Liver (tissue), 9 donors: ENCODE measurements around the gene PCTP. TPM values are rescaled to one million over a fixed set of nuclear protein-coding genes. Genes with fewer than 3 reads are reported as not detected.

Experiments used
- DNase-seq: peaks from one replicate; pipeline ENCODE4 v3.0.0-alpha.2; 2017; ENCODE audit warnings: low spot score
- H3K27ac ChIP-seq, 2 donors: one replicate each; pipeline ENCODE4 v1.7.0; 2013; ENCODE audit warnings: inconsistent platforms in 2 of 2, low read length in 2 of 2, control low read depth in 1 of 2, low read depth in 1 of 2, mild to moderate bottlenecking in 1 of 2
- H3K27me3 ChIP-seq, 4 donors: one replicate each; pipeline versions ENCODE4 v1.6.1 to v1.7.0; 2013; ENCODE audit warnings: low read length in 3 of 4, inconsistent platforms in 1 of 4, mild to moderate bottlenecking in 1 of 4, moderate library complexity in 1 of 4; ENCODE audit not compliant: control insufficient read depth in 4 of 4, insufficient read depth in 4 of 4
- H3K36me3 ChIP-seq, 4 donors: one replicate each; pipeline versions ENCODE4 v1.6.1 to v1.7.0; 2013; ENCODE audit warnings: low read length in 3 of 4, mild to moderate bottlenecking in 3 of 4, low read depth in 1 of 4, moderate library complexity in 1 of 4; ENCODE audit not compliant: control insufficient read depth in 4 of 4, insufficient read depth in 3 of 4
- H3K4me1 ChIP-seq, 4 donors: one replicate each; pipeline versions ENCODE4 v1.6.1 to v1.7.0; 2013; ENCODE audit warnings: low read length in 3 of 4, mild to moderate bottlenecking in 3 of 4, moderate library complexity in 1 of 4; ENCODE audit not compliant: control insufficient read depth in 4 of 4, insufficient read depth in 4 of 4
- H3K4me3 ChIP-seq, 3 donors: one replicate each; pipeline versions ENCODE4 v1.6.1 to v1.7.0; 2013; ENCODE audit warnings: low read length in 3 of 3, control low read depth in 1 of 3, low read depth in 1 of 3, mild to moderate bottlenecking in 1 of 3
- H3K9ac ChIP-seq, 2 donors: one replicate each; pipeline ENCODE4 v1.7.0; 2013; ENCODE audit warnings: low read length in 2 of 2, mild to moderate bottlenecking in 2 of 2, moderate library complexity in 2 of 2, control low read depth in 1 of 2, low read depth in 1 of 2
- H3K9me3 ChIP-seq, 4 donors: one replicate each; pipeline versions ENCODE4 v1.6.1 to v1.7.0; 2013; ENCODE audit warnings: low read length in 3 of 4; ENCODE audit not compliant: control insufficient read depth in 4 of 4
- ATF3 ChIP-seq: IDR thresholded peaks from 2 replicates; pipeline ENCODE4 v1.6.1; 2016; ENCODE audit warnings: antibody characterized with exemption
- CTCF ChIP-seq: fragments of 150-350 bp; IDR thresholded peaks from 2 replicates; pipeline ENCODE4 v1.5.1; 2017; ENCODE audit warnings: improper control_type of control experiment, low read depth, low read length; ENCODE audit not compliant: missing input control
- FOXA2 ChIP-seq: IDR thresholded peaks from 2 replicates; pipeline ENCODE4 v1.6.1; 2016; ENCODE audit warnings: antibody characterized with exemption
- GABPA ChIP-seq, 2 donors: IDR thresholded peaks in 1 of 2; conservative IDR thresholded peaks in 1 of 2; 2 replicates each; pipeline ENCODE4 v1.6.1; 2016; ENCODE audit warnings: antibody characterized with exemption in 2 of 2, mild to moderate bottlenecking in 1 of 2, moderate library complexity in 1 of 2
- HNF4A ChIP-seq, 2 donors: conservative IDR thresholded peaks; 2 replicates each; pipeline ENCODE4 v1.6.1; 2016; ENCODE audit warnings: antibody characterized with exemption in 2 of 2, mild to moderate bottlenecking in 2 of 2
- HNF4G ChIP-seq: IDR thresholded peaks from 2 replicates; pipeline ENCODE4 v1.6.1; 2016; ENCODE audit warnings: antibody characterized with exemption
- JUND ChIP-seq, 2 donors: IDR thresholded peaks; 2 replicates each; pipeline ENCODE4 v1.6.1; 2016; ENCODE audit warnings: antibody characterized with exemption in 2 of 2
- MAX ChIP-seq: IDR thresholded peaks from 2 replicates; pipeline ENCODE4 v1.6.1; 2016; ENCODE audit warnings: antibody characterized with exemption
- NR2F2 ChIP-seq: IDR thresholded peaks from 2 replicates; pipeline ENCODE4 v1.6.1; 2016; ENCODE audit warnings: antibody characterized with exemption
- RAD21 ChIP-seq, 2 donors: IDR thresholded peaks; 2 replicates each; pipeline ENCODE4 v1.6.1; 2016; ENCODE audit warnings: antibody characterized with exemption in 2 of 2, mild to moderate bottlenecking in 2 of 2
- REST ChIP-seq: IDR thresholded peaks from 2 replicates; pipeline ENCODE4 v1.6.1; 2016; ENCODE audit warnings: antibody characterized with exemption, mild to moderate bottlenecking
- RXRA ChIP-seq, 2 donors: IDR thresholded peaks; 2 replicates each; pipeline ENCODE4 v1.6.1; 2017 to 2018; ENCODE audit warnings: antibody characterized with exemption in 2 of 2, mild to moderate bottlenecking in 1 of 2
- SP1 ChIP-seq: IDR thresholded peaks from 2 replicates; pipeline ENCODE4 v1.6.1; 2018; ENCODE audit warnings: antibody characterized with exemption, mild to moderate bottlenecking
- TAF1 ChIP-seq: conservative IDR thresholded peaks from 2 replicates; pipeline ENCODE4 v1.6.1; 2016; ENCODE audit warnings: antibody characterized with exemption, mild to moderate bottlenecking
- YY1 ChIP-seq: IDR thresholded peaks from 2 replicates; pipeline ENCODE4 v1.6.1; 2016; ENCODE audit warnings: antibody characterized with exemption, mild to moderate bottlenecking
- WGBS: extraction: QIAGEN DNeasy Blood & Tissue Kit; methylation state at CpG from one replicate; pipeline ENCODE4 v1.1.7; 2013; 5-methylcytosine and 5-hydroxymethylcytosine counted together
- polyA plus RNA-seq, 2 donors: library from polyadenylated mRNA; stranded (reverse) in 1 of 2; unstranded in 1 of 2; fragments of 200-250 nt in 1 of 2; fragments of >200 nt in 1 of 2; fragmentation: Nextera tagmentation in 1 of 2; extraction: Ambion mirVana in 1 of 2; gene quantifications; one replicate each; pipeline versions ENCODE4 v1.2.1 to v1.2.3, GENCODE V29; 2013 to 2015
- total RNA-seq, 2 donors: library from RNA; depleted of rRNA; stranded (reverse); fragments of >200 nt; gene quantifications; one replicate each; pipeline ENCODE4 v1.2.3, GENCODE V29; 2014
- donor health status: healthy.
- donor health status: healthy.
- donor health status: healthy.
- donor health status: healthy.
- donor health status: healthy.

Gene PCTP
- total and polyA plus RNA-seq, 4 donors: 25.0 to 79.0 (median 55.8) TPM

GRCh38 chr17:55730380-55730779 is 20.5 kb upstream of the PCTP start (continued):
- TF ChIP-seq YY1: no peak

- H3K4me3 ChIP-seq: peak overlapping the region in 1 of 3 donors; percentile 18
- 24% methylated on average over 3 of the region's 3 CpGs for WGBS
Measured at GRCh38 chr17:55730808-55731207, 20.0 kb upstream of the PCTP start.

GRCh38 chr17:55731586-55732250 is 19.1 kb upstream of the PCTP start:
- peak overlapping the region; percentile 22 to 27 for H3K9ac ChIP-seq
- no peaks in the 10 kb centered on the region for H3K36me3 ChIP-seq
- H3K4me1 ChIP-seq: peaks cover 2 to 34% (median 20%) of the 10 kb centered on the region in 4 donors
- 19% methylated on average over 10 of the region's 10 CpGs for WGBS
- no peaks in the 10 kb centered on the region for H3K9me3 ChIP-seq
- H3K27me3 ChIP-seq: no peaks in the 10 kb centered on the region
- H3K4me3 ChIP-seq: peak overlapping the region in 2 of 3 donors; percentile 14 to 18
- DNase-seq: no peak
- peak overlapping the region; percentile 87 to 91 for H3K27ac ChIP-seq
- TF ChIP-seq MAX (peak; percentile 15), REST (peak; percentile 66), ATF3 (peak; percentile 61), SP1 (peak; percentile 77), JUND (IDR thresholded peaks at IDR 0.05) (peak; percentile 28 to 61), RXRA (IDR thresholded peaks at IDR 0.05) (peak; percentile 66 to 73), NR2F2 (peak; percentile 64), CTCF (no peak), GABPA (IDR thresholded peaks at IDR 0.05 in 1 of 2, conservative IDR thresholded peaks at IDR 0.05 in 1 of 2) (no peak), HNF4A (conservative IDR thresholded peaks at IDR 0.05) (peak in 1 of 2 donors; percentile 62), RAD21 (IDR thresholded peaks at IDR 0.05) (peak in 1 of 2 donors; percentile 20), YY1 (peak; percentile 47), FOXA2 (no peak)

More at GRCh38 chr17:55730808-55731207, 20.0 kb upstream of the PCTP start:
- peak; percentile 46 for TF ChIP-seq TAF1
- TF ChIP-seq HNF4A (conservative IDR thresholded peaks at IDR 0.05): peak; percentile 69 to 82
- no peak for TF ChIP-seq NR2F2
- TF ChIP-seq FOXA2: peak; percentile 42
- TF ChIP-seq JUND (IDR thresholded peaks at IDR 0.05): peak; percentile 17 to 30
- peak; percentile 41 for TF ChIP-seq REST
- peak; percentile 55 to 73 for TF ChIP-seq RXRA (IDR thresholded peaks at IDR 0.05)
- TF ChIP-seq RAD21 (IDR thresholded peaks at IDR 0.05): no peak
- peak; percentile 91 for TF ChIP-seq SP1
- TF ChIP-seq HNF4G: no peak
- peak; percentile 59 for TF ChIP-seq YY1
- H3K27me3 ChIP-seq: no peaks in the 10 kb centered on the region
- no peak for DNase-seq
- peak overlapping the region; percentile 87 to 91 for H3K27ac ChIP-seq
- peaks cover 2 to 38% (median 23%) of the 10 kb centered on the region in 4 donors for H3K4me1 ChIP-seq
- H3K9me3 ChIP-seq: no peaks in the 10 kb centered on the region
- no peak overlapping the region for H3K9ac ChIP-seq
- no peaks in the 10 kb centered on the region for H3K36me3 ChIP-seq
